Psoas muscle (tissue), 8 donors: ENCODE measurements around the gene DIPK1B. TPM values are rescaled to one million over a fixed set of nuclear protein-coding genes. Genes with fewer than 3 reads are reported as not detected.
A peak's percentile ranks its signal among the peaks of the same experiment; 100 is the strongest.

ENCODE experiments used
- ATAC-seq, 4 donors: fragments of 200-7000 bp; cut with Tn5 transposase; one replicate each; pipeline ENCODE4 v1.9.1; 2020; ENCODE audit warnings: moderate library complexity in 3 of 4, mild to moderate bottlenecking in 2 of 4
- DNase-seq, 2 donors: peaks; one replicate each; pipeline ENCODE4 v3.0.0-alpha.2; 2020
- H3K27ac ChIP-seq: fragments of 200-600 bp; one replicate; pipeline ENCODE4 v1.8.0; 2022
- H3K27me3 ChIP-seq, 3 donors: fragments of 200-600 bp in 1 of 3; one replicate each; pipeline versions ENCODE4 v1.6.1 to v1.8.0; 2013 to 2022; ENCODE audit warnings: low read length in 2 of 3, mild to moderate bottlenecking in 2 of 3, moderate library complexity in 1 of 3; ENCODE audit not compliant: insufficient read depth in 3 of 3
- H3K36me3 ChIP-seq, 2 donors: fragments of 200-600 bp in 1 of 2; one replicate each; pipeline versions ENCODE4 v1.6.1 to v1.8.0; 2013 to 2022; ENCODE audit warnings: low read depth in 1 of 2, mild to moderate bottlenecking in 1 of 2, moderate library complexity in 1 of 2; ENCODE audit not compliant: insufficient read depth in 1 of 2
- H3K4me1 ChIP-seq: fragments of 200-600 bp; one replicate; pipeline ENCODE4 v1.8.0; 2022
- H3K4me3 ChIP-seq: fragments of 200-600 bp; one replicate; pipeline ENCODE4 v1.8.0; 2022; ENCODE audit warnings: mild to moderate bottlenecking
- H3K9me3 ChIP-seq: fragments of 200-600 bp; one replicate; pipeline ENCODE4 v1.8.0; 2022
- WGBS, 3 donors: extraction: QIAGEN DNeasy Blood & Tissue Kit; methylation state at CpG; one replicate each; pipeline versions ENCODE4 v1.1.6 to v1.1.7; 2013; 5-methylcytosine and 5-hydroxymethylcytosine counted together
- intact Hi-C, 2 donors: fragments of 100-400 bp; cut with DNase I; formaldehyde crosslinking; loops; one replicate each; pipeline versions ENCODE4 v1.11.0 to v1.14.2; 2022
- polyA plus RNA-seq, 3 donors: library from polyadenylated mRNA; stranded (reverse); fragments of 200-250 nt; gene quantifications; one replicate each; pipeline ENCODE4 v1.2.3, GENCODE V29; 2013
- total RNA-seq, 4 donors: library from RNA; stranded (reverse); fragmentation: NEBNext Ultra II Directional in 2 of 4; extraction: Animal tissue kit (Norgen Biotek cat#: 25700) in 2 of 4; gene quantifications; one replicate each; pipeline versions ENCODE4 v1.2.1 to v1.2.4, GENCODE V29; 2021 to 2023
- TF ChIP-seq, protein P1 (sequence below): fragments of 200-600 bp; IDR thresholded peaks from one replicate; pipeline ENCODE4 v1.8.0; 2022; ENCODE audit warnings: antibody characterized with exemption
- donor health status: healthy with polysubstance abuse.
- donor health status: DM: no; HTN: no; CAD: no; lungs with moderate emphysema.
- donor health status: Bipolar disorder and iron deficiency.
- donor health status: healthy.
- donor health status: DM: yes; HTN: yes; CAD: no.
- donor health status: DM: no; HTN: no; CAD: no.
- donor health status: DM: no; HTN: no; CAD: no.
- donor health status: DM: yes; HTN: yes; CAD: no.

DIPK1B gene
- total and polyA plus RNA-seq, 7 donors = 1.4 to 5.3 (median 2.4) TPM

DNA sequence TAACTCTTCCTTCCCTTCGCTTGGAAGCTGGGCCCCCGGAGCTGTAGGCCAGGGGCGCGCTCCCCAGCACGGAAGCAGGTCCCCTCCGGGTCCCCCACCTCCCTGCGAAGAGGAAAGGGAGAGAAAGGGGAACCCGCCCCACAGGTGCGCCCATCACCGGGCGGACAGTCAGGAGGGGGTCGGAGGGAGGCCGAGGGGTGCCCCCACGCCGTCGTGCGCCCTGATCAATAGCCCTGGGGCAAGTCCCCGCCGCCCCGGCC is 25.9 kb upstream of the DIPK1B start:
- H3K27ac ChIP-seq = peak overlapping the region; percentile 93
- no peaks in the 10 kb centered on the region for H3K27me3 ChIP-seq
- no peaks in the 10 kb centered on the region for H3K9me3 ChIP-seq
- TF ChIP-seq, protein P1, sequence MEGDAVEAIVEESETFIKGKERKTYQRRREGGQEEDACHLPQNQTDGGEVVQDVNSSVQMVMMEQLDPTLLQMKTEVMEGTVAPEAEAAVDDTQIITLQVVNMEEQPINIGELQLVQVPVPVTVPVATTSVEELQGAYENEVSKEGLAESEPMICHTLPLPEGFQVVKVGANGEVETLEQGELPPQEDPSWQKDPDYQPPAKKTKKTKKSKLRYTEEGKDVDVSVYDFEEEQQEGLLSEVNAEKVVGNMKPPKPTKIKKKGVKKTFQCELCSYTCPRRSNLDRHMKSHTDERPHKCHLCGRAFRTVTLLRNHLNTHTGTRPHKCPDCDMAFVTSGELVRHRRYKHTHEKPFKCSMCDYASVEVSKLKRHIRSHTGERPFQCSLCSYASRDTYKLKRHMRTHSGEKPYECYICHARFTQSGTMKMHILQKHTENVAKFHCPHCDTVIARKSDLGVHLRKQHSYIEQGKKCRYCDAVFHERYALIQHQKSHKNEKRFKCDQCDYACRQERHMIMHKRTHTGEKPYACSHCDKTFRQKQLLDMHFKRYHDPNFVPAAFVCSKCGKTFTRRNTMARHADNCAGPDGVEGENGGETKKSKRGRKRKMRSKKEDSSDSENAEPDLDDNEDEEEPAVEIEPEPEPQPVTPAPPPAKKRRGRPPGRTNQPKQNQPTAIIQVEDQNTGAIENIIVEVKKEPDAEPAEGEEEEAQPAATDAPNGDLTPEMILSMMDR = no peak
- peaks cover 37% of the 10 kb centered on the region for H3K4me1 ChIP-seq
- DNase-seq (no peak), ATAC-seq (no peak)
- WGBS, 3 donors = 4 to 14% (median 10%) methylated on average over 4 to 20 of the region's 20 CpGs
- intact Hi-C loops = no loop called here
- no peaks in the 10 kb centered on the region for H3K36me3 ChIP-seq
- peak overlapping the region; percentile 92 for H3K4me3 ChIP-seq

DNA sequence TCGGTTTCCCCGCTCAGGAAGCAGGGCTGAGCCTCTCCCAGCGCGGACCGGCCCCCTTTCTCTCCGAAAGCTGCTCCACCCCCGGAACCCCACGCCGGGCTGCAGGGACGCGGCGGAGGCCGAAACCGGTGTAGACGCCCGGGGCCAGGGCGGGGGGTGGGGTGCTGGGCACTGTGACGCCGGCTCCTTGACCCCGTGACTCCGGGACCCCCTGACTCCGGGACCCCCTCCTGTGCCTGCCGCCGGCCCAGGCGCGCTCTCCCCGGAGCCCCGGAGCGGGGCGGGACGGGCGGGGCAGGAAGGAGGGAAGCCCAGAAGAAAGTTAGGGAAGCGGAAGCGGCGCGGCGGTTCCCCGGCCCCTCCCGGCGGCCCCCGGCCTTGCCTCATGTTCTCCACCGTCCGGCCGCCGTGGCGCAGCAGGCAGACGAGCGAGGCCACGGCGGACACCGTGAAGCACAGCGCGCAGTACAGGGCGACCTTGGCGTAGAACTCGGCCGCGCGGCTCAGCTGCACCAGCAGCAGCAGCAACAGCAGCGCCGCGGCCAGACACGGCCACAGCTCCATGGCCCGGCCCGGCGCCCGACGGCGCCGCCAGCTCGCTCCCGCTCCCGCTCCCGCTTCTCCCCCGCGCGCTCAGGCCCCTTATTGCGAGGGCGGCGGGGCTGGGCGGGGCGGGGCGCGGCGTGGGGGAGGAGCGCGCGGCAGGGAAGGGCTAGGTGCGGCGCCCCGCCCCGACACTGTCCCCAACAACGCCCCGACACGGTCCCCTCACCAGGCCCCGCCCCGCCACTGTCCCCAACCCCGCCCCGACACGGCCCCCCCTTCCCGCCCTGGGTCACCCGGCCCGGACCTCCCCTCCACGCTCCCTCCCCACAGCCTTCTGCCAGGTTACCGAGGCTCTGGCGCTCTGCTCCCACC is 25.3 kb upstream of the DIPK1B start, which contains the start of gene AGPAT2:
Gene AGPAT2 (minus strand): TSS at position 664 of the 918 bp plus-strand sequence. CDS start 100 bp downstream, at position 564.
- H3K36me3 ChIP-seq = no peaks in the 10 kb centered on the region
- TF ChIP-seq, protein P1 = no peak
- peaks cover 38% of the 10 kb centered on the region for H3K4me1 ChIP-seq
- intact Hi-C loops = no loop called here
- peak within 1 kb of the TSS; percentile 93 for H3K27ac ChIP-seq
- H3K9me3 ChIP-seq = no peaks in the 10 kb centered on the region
- ATAC-seq (peak; percentile 71 to 76 (median 74)), DNase-seq (peak; percentile 86 to 91)
- WGBS, 3 donors = 0% methylated on average over 37 to 105 of the region's 106 CpGs
- peak within 1 kb of the TSS; percentile 92 for H3K4me3 ChIP-seq
- H3K27me3 ChIP-seq = no peaks in the 10 kb centered on the region

DNA sequence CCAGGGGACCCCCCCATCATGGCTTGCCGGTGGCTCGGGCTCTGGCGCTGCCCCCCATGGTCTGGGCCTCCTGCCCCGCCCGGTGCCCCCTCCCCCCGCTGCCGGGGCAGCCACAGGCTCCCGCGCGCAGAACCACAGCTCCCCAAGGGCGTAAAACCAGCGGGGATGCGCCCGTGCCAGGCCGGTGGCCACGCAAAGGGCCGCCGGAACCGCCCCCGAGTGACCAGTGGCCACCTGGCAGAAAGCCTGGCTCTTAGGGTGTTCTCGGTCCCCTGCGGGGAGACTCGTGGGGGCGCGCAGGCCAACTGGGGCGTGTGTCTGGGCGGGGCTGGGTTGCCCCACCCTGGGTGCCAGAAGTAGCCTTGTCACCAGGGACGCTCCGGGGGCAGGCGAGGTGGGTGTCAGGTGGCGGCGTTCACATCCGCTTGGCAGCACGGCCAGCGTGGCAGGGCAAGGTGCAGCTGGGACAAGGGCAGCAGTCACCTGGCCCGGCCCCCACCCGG is 24.6 kb upstream of the DIPK1B start:
- no peaks in the 10 kb centered on the region for H3K27me3 ChIP-seq
- no peaks in the 10 kb centered on the region for H3K36me3 ChIP-seq
- peak overlapping the region; percentile 93 for H3K27ac ChIP-seq
- peak overlapping the region; percentile 92 for H3K4me3 ChIP-seq
- no peaks in the 10 kb centered on the region for H3K9me3 ChIP-seq
- DNase-seq (peak; percentile 68 to 88), ATAC-seq (peak; percentile 53 to 69 (median 60))
- 13 to 35% (median 14%) methylated on average over 23 to 37 of the region's 37 CpGs for WGBS, 3 donors
- H3K4me1 ChIP-seq = peaks cover 38% of the 10 kb centered on the region
- intact Hi-C loops = no loop called here
- TF ChIP-seq, protein P1 = no peak

DNA sequence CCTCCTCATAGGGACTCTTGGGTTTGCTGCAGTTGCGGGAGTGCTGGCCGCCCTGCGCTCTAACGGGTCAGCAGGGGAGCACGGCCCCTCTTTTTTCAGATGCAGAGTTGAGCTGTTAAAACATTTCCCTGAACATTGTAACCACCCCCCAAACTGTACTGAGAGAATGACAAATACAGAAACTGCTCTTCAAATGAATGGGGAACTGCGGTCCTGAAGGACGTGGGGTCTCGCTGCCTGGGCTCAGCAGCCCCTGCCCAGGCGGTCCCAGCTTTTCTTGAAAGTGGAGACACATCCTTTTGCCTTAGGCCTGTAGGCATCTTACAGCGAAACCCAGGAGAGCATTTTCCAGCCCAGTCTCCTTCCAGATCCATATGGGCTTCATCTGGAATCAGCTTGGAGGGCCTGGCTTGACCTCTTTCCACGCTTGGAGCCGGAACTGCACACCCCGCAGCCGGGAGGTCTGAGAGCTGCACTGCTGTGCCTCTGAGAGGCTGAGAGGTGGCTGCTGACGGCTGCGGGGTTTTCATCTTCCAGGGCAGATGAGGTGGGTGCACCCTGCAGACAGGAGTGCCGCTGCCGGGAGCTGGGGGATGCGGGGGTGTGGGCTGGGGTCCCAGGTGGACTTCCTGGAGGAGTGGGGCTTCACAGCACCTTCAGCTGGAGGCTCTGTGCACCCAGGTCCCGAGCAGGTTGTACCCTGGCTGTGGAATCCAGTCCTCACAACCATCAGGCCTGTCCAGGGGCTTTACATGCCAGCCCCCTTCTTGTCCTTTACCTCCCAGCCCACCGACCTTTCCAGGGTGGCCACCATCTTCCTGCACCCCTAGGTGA is 23.9 kb upstream of the DIPK1B start:
- H3K4me3 ChIP-seq = no peak overlapping the region
- intact Hi-C loops = no loop called here
- peaks cover 39% of the 10 kb centered on the region for H3K4me1 ChIP-seq
- H3K27me3 ChIP-seq = no peaks in the 10 kb centered on the region
- H3K27ac ChIP-seq = peak overlapping the region; percentile 93
- WGBS, 3 donors = 64 to 70% (median 69%) methylated on average over 21 of the region's 21 CpGs
- ATAC-seq (no peak), DNase-seq (peak in 1 of 2 donors; percentile 52)
- H3K36me3 ChIP-seq = no peaks in the 10 kb centered on the region
- TF ChIP-seq, protein P1 = no peak
- no peaks in the 10 kb centered on the region for H3K9me3 ChIP-seq
